ENCODE results near the gene AMIGO1.

AMIGO1 gene

DNA sequence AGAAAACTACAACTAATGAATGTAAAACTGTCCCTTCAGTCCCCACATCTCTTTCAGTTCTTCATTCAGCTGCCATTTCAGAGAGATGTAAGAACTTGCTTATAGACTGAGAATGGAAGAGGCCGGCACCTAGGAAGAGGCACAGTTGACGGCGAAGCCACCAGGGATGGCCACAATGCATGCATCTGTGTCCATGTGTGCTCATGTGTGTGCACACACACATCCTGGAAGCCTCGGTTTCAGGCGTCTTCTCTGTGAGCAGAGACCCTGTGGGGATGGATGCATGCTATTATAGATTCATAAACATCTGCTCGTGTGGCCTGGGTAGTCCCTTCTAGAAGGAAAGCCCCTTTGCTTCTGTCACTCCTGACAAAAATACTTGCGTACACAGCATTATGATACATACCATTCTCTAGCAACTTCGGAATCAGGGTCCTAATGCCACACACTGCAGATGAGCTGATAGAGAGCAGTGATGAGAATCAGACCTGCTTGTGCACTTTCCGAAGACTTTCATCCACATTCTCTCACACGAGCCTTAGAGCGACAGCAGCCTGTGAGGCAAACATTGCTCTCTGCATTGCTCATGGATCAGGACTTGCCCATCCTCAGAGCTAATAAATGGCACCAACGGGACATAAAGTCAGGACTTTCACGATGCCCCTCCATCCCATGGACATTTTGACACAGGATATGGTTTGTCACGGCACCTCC lies 17.7 kb upstream of the AMIGO1 start:
- TF ChIP-seq CTCF (IDR thresholded peaks at IDR 0.05; ENCODE audit: borderline replicate concordance, insufficient read depth, low read depth, low read length): no peak
- no peak overlapping the region for H3K4me3 ChIP-seq (ENCODE audit: low read depth, low read length)

- no peak overlapping the region for H3K4me3 ChIP-seq (ENCODE audit: low read depth, low read length)
- TF ChIP-seq CTCF (IDR thresholded peaks at IDR 0.05; ENCODE audit: borderline replicate concordance, insufficient read depth, low read depth, low read length): no peak
Measured at GRCh38 chr1:109523706-109524105, 14.2 kb upstream of the AMIGO1 start.

DNA sequence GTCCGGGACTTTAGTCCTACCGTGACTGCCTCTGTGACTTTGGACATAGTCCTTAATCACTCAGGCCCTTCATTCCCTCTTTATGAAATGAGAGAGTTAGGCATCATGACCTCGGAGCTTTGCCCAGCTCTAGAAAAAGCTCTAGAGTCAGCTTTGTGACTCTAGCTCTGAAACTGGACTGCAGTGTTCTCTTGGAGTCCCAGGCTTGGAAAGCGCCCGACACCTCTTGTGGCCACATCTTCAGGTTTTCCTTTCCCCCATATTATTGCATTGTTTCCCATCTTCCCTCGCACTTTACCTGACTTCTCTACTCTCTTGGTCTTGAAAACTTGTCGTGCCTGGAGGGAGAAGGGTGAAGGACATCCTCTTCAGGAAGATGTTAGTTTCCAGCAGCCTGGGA lies 12.5 kb upstream of the AMIGO1 start:
- no peak for TF ChIP-seq CTCF (IDR thresholded peaks at IDR 0.05; ENCODE audit: borderline replicate concordance, insufficient read depth, low read depth, low read length)
- H3K4me3 ChIP-seq (ENCODE audit: low read depth, low read length): no peak overlapping the region

DNA sequence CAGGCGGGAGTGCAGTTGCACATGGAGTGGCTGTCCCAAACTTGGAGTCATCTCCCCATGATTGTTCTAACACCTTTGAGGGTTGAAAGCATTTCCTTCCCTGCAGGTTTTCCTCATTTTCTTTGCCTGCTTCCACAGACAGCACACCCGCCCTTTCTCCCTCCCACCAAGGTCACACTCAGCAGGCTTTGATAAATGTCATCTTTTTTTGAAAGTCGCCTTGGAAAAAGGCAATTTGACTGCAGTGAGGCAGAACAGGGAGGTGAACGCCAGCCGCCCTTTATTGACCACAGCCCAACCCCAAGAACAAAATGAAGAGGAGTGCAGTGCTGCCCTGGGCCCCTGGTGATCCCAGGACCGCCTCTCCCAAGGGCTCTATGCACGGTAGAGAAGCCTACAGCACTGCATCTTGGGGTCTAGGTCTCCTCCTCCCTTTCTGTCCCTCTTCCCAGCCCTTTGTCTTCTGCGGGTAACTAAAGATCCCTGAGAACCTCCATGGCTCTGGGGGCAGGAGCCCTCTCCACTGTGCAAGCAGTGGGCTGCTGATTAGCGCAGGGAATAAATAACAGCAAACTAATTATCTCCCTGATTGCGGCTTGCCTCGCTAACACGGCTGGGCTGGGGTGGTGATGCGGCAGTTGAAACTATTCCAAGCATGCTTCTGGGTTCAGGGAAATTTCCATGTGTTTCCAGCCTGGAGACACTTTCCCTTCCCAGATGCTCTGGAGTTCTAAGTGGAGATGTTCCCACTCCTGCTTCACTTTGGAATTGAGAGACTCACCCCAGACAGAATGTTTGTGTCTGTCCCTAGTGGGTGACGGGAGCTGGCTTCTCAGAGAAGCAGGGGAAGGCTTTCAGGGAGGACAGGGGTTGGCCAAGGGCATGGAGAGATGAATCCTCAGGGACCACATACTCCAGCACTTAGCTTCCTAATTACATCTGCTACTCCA lies 11.8 kb upstream of the AMIGO1 start:
- H3K4me3 ChIP-seq (ENCODE audit: low read depth, low read length): no peak overlapping the region
- no peak for TF ChIP-seq CTCF (IDR thresholded peaks at IDR 0.05; ENCODE audit: borderline replicate concordance, insufficient read depth, low read depth, low read length)

DNA sequence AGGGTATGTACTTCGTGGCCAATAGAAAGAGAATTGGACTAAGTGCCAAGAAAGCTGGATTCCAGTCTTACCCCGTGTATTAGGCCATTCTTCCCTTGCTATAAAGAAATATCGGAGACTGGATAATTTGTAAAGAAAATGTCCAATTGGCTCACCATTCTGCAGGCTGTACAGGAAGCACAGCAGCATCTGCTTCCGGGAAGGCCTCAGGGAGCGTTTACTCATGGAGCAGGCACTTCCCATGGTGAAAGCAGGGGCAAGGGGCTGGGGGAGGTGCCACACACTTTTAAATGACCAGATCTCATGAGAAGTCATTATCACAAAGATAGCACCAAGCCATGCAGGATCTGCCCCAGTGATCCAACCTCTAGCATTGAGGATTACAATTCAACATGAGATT lies 7.8 kb upstream of the AMIGO1 start:
- no peak for TF ChIP-seq CTCF (IDR thresholded peaks at IDR 0.05; ENCODE audit: borderline replicate concordance, insufficient read depth, low read depth, low read length)
- H3K4me3 ChIP-seq (ENCODE audit: low read depth, low read length): no peak overlapping the region

GRCh38 chr1:109516872-109517271 lies 7.3 kb upstream of the AMIGO1 start:
- no peak for TF ChIP-seq CTCF (IDR thresholded peaks at IDR 0.05; ENCODE audit: borderline replicate concordance, insufficient read depth, low read depth, low read length)
- H3K4me3 ChIP-seq (ENCODE audit: low read depth, low read length): no peak overlapping the region

Measured in GM12875 (cell line).